Ascending aorta (tissue), 2 donors: ENCODE data around the gene NPVF. TPM values are rescaled to one million over a fixed set of nuclear protein-coding genes. Genes with fewer than 3 reads are reported as not detected.
A peak's percentile ranks its signal among the peaks of the same experiment; 100 is the strongest.

Source experiments
- DNase-seq, 2 donors: peaks; one replicate each; pipeline ENCODE4 v3.0.0-alpha.2; 2019; ENCODE audit warnings: low spot score in 2 of 2
- H3K27ac ChIP-seq, 2 donors: fragments of 200-600 bp; sonication (generic); one replicate each; pipeline ENCODE4 v1.5.1; 2016 to 2017; ENCODE audit warnings: mild to moderate bottlenecking in 1 of 2
- H3K27me3 ChIP-seq: fragments of 200-600 bp; sonication (generic); one replicate; pipeline ENCODE4 v1.5.1; 2017
- H3K36me3 ChIP-seq, 2 donors: fragments of 200-600 bp; sonication (generic); one replicate each; pipeline ENCODE4 v1.5.1; 2016
- H3K4me1 ChIP-seq, 2 donors: fragments of 200-600 bp; sonication (generic); one replicate each; pipeline ENCODE4 v1.5.1; 2016 to 2017; ENCODE audit warnings: mild to moderate bottlenecking in 1 of 2
- H3K4me3 ChIP-seq, 2 donors: fragments of 200-600 bp; sonication (generic); one replicate each; pipeline ENCODE4 v1.5.1; 2016 to 2017; ENCODE audit warnings: mild to moderate bottlenecking in 1 of 2
- H3K9me3 ChIP-seq, 2 donors: fragments of 200-600 bp; sonication (generic); one replicate each; pipeline ENCODE4 v1.5.1; 2016
- intact Hi-C: fragments of 100-400 bp; cut with DNase I; formaldehyde crosslinking; loops from one replicate; pipeline ENCODE4 v1.15.1; 2023
- total RNA-seq: library from RNA; depleted of rRNA; stranded (reverse); fragments of >200 nt; gene quantifications from one replicate; pipeline ENCODE4 v1.1.0, GENCODE V29; 2016
- TF ChIP-seq, protein P1 (sequence below), 3 experiments: fragments of 200-600 bp in 2 of 3; fragments of 450-650 bp in 1 of 3; sonication (generic) in 2 of 3; IDR thresholded peaks; one replicate each; pipeline ENCODE4 v1.5.1; 2016 to 2019; ENCODE audit warnings: antibody characterized with exemption in 3 of 3, mild to moderate bottlenecking in 1 of 3, moderate library complexity in 1 of 3

The NPVF gene
- total RNA-seq, 1 donor from 2014 or later, result not detected

GRCh38 chr7:25260862-25261494 lies 32.7 kb upstream of the NPVF start:
- H3K4me3 ChIP-seq, result no peak overlapping the region
- intact Hi-C loops, result no loop called here

GRCh38 chr7:25259487-25260243 lies 31.4 kb upstream of the NPVF start:
- Histone ChIP-seq H3K4me1 (peaks cover 0 to 3% of the 10 kb centered on the region in 2 donors), H3K4me3 (no peak overlapping the region), H3K36me3 (no peaks in the 10 kb centered on the region), H3K27ac (no peak overlapping the region), H3K27me3 (no peaks in the 10 kb centered on the region), H3K9me3 (no peaks in the 10 kb centered on the region)
- peak; percentile 9 to 82 for DNase-seq
- intact Hi-C loops, result loop anchor here (1.0 kb wide), 3 partner anchors 130 to 592 kb away; no protein-coding TSS in a partner anchor
- TF ChIP-seq, protein P1, sequence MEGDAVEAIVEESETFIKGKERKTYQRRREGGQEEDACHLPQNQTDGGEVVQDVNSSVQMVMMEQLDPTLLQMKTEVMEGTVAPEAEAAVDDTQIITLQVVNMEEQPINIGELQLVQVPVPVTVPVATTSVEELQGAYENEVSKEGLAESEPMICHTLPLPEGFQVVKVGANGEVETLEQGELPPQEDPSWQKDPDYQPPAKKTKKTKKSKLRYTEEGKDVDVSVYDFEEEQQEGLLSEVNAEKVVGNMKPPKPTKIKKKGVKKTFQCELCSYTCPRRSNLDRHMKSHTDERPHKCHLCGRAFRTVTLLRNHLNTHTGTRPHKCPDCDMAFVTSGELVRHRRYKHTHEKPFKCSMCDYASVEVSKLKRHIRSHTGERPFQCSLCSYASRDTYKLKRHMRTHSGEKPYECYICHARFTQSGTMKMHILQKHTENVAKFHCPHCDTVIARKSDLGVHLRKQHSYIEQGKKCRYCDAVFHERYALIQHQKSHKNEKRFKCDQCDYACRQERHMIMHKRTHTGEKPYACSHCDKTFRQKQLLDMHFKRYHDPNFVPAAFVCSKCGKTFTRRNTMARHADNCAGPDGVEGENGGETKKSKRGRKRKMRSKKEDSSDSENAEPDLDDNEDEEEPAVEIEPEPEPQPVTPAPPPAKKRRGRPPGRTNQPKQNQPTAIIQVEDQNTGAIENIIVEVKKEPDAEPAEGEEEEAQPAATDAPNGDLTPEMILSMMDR (IDR thresholded peaks at IDR 0.05), result peak; percentile 59 to 74 (median 71)

More at GRCh38 chr7:25260862-25261494, 32.7 kb upstream of the NPVF start:
- H3K4me1 ChIP-seq, result peaks cover 0 to 3% of the 10 kb centered on the region in 2 donors
- no peaks in the 10 kb centered on the region for H3K9me3 ChIP-seq
- no peaks in the 10 kb centered on the region for H3K36me3 ChIP-seq
- TF ChIP-seq, protein P1 (IDR thresholded peaks at IDR 0.05), result no peak
- H3K27me3 ChIP-seq, result no peaks in the 10 kb centered on the region
- no peak overlapping the region for H3K27ac ChIP-seq
- DNase-seq, result no peak

DNA sequence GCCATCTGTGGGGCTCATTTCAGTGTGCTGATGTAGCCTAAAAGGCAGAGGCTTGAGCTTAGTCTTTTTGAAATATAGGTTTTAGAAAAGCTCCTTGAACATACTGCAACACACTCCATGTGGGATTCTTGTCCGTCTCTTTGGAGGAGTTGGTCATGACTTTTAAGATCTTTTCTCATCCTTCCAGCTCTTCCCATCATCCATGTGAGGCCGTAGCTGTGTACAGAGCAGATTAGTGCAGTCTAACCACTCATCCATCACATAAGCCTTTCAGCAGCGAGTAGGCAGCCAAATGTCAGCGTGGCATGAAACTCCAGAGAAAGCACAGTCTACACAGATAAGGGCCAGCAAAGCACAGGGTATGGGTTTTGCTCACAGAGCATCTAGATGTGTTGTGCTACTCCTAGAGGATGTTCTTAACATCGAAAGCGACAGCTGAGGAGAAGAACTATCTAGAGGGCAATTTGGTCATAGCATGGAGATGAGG lies 28.1 kb upstream of the NPVF start:
- no peaks in the 10 kb centered on the region for H3K36me3 ChIP-seq
- DNase-seq, result no peak
- H3K4me1 ChIP-seq, result peaks cover 0 to 3% of the 10 kb centered on the region in 2 donors
- no peak overlapping the region for H3K27ac ChIP-seq
- intact Hi-C loops, result no loop called here
- TF ChIP-seq, protein P1 (IDR thresholded peaks at IDR 0.05), result no peak
- H3K4me3 ChIP-seq, result no peak overlapping the region
- H3K27me3 ChIP-seq, result no peaks in the 10 kb centered on the region
- no peaks in the 10 kb centered on the region for H3K9me3 ChIP-seq

- intact Hi-C loops, result no loop called here
- H3K36me3 ChIP-seq, result no peaks in the 10 kb centered on the region
- no peak overlapping the region for H3K27ac ChIP-seq
- no peak for DNase-seq
- no peaks in the 10 kb centered on the region for H3K27me3 ChIP-seq
- no peak overlapping the region for H3K4me3 ChIP-seq
- no peaks in the 10 kb centered on the region for H3K9me3 ChIP-seq
- TF ChIP-seq, protein P1 (IDR thresholded peaks at IDR 0.05), result no peak
- H3K4me1 ChIP-seq, result peaks cover 0 to 3% of the 10 kb centered on the region in 2 donors
These were observed 27.5 kb upstream of the NPVF start for GRCh38 chr7:25255611-25256332.

DNA sequence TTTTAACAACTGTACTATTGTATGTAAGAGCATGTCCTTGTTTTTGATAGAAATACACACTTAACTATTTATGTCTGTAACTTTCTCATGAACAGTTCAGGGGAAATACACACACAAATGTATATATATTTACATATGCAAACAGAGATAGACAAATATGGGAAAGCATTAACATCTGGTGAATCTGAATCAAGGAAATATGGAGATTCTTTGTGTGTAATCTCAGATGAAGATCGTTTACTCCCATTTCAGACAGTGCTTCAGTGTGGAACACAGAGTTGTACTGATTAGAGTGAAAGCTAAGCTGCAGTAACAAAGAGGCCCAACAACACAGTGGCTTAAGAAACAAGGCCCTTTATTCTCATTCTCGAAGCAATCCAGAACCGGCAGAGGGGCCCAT lies 26.3 kb upstream of the NPVF start:
- H3K4me1 ChIP-seq, result peaks cover 0 to under 1% of the 10 kb centered on the region in 2 donors
- H3K27me3 ChIP-seq, result no peaks in the 10 kb centered on the region

More for the DNA sequence above, 26.3 kb upstream of the NPVF start:
- no peaks in the 10 kb centered on the region for H3K36me3 ChIP-seq
- no peak overlapping the region for H3K4me3 ChIP-seq
- DNase-seq, result no peak
- TF ChIP-seq, protein P1 (IDR thresholded peaks at IDR 0.05), result no peak
- no peak overlapping the region for H3K27ac ChIP-seq
- intact Hi-C loops, result no loop called here
- H3K9me3 ChIP-seq, result no peaks in the 10 kb centered on the region
